Testis (tissue), 2 donors: Measurements from ENCODE around the gene PTPRT.

Experiments used
- CTCF ChIP-seq, 3 experiments: fragments of 450-650 bp in 2 of 3; fragments of 200-600 bp in 1 of 3; sonication (generic) in 1 of 3; IDR thresholded peaks; one replicate each; pipeline ENCODE4 v1.5.1; 2016 to 2019; ENCODE audit warnings: antibody characterized with exemption in 3 of 3, mild to moderate bottlenecking in 2 of 3, moderate library complexity in 1 of 3
- POLR2A ChIP-seq: fragments of 450-650 bp; IDR thresholded peaks from one replicate; pipeline ENCODE4 v1.6.1; 2017; ENCODE audit warnings: antibody characterized with exemption, mild to moderate bottlenecking, moderate library complexity

- TF ChIP-seq CTCF (IDR thresholded peaks at IDR 0.05) = no peak
- no peak for TF ChIP-seq POLR2A
These were observed 173.4 kb downstream of the PTPRT start for GRCh38 chr20:43016257-43016656.
